SU-DHL-6 (cell line): ENCODE data around the gene EPHA4.

Experiments used
- H2AFZ ChIP-seq: fragments of 200-600 bp; sonication (generic); 2 replicates; pipeline ENCODE4 v1.6.1; 2014; ENCODE audit warnings: low read depth, mild to moderate bottlenecking, moderate library complexity, mixed read lengths, antibody characterized with exemption, low read length; ENCODE audit not compliant: severe bottlenecking
- H3F3A ChIP-seq: fragments of 200-600 bp; shearing (Covaris generic); 2 replicates; pipeline ENCODE4 v1.6.0; 2016; ENCODE audit warnings: antibody characterized with exemption, mild to moderate bottlenecking; ENCODE audit not compliant: insufficient read depth
- H3K27ac ChIP-seq: fragments of 200-600 bp; sonication (generic); 2 replicates; pipeline ENCODE4 v1.5.1; 2016; ENCODE audit warnings: low read depth, mild to moderate bottlenecking, low read length, moderate library complexity, mixed read lengths
- H3K27me3 ChIP-seq: fragments of 200-600 bp; sonication (generic), shearing (Covaris generic); 2 replicates; pipeline ENCODE4 v1.6.0; 2014; ENCODE audit warnings: mild to moderate bottlenecking, low read length
- H3K36me3 ChIP-seq: fragments of 200-600 bp; sonication (generic); 2 replicates; pipeline ENCODE4 v1.6.1; 2014; ENCODE audit warnings: mild to moderate bottlenecking, low read length, mixed read lengths
- H3K4me2 ChIP-seq: fragments of 300-600, 200-600 bp; shearing (Covaris generic), sonication (generic); 2 replicates; pipeline ENCODE4 v1.6.0; 2014; ENCODE audit warnings: low read length, low read depth, mild to moderate bottlenecking; ENCODE audit not compliant: poor library complexity, severe bottlenecking
- H3K4me3 ChIP-seq: fragments of 200-600 bp; sonication (generic); 2 replicates; pipeline ENCODE4 v1.5.1; 2014; ENCODE audit warnings: antibody characterized with exemption, low read length, mild to moderate bottlenecking, mixed read lengths; ENCODE audit not compliant: insufficient read depth, poor library complexity, severe bottlenecking
- H3K79me2 ChIP-seq: fragments of 200-600 bp; sonication (generic); 2 replicates; pipeline ENCODE4 v1.6.1; 2014; ENCODE audit warnings: mild to moderate bottlenecking, low read length, moderate library complexity; ENCODE audit not compliant: insufficient read depth
- H3K9ac ChIP-seq: fragments of 200-600 bp; sonication (generic); 2 replicates; pipeline ENCODE4 v1.7.0; 2014; ENCODE audit warnings: mild to moderate bottlenecking, low read length
- H3K9me2 ChIP-seq: fragments of 200-600 bp; sonication (generic); replicated peaks from 2 replicates; pipeline ENCODE4 v1.6.1; 2014; ENCODE audit warnings: low read length; ENCODE audit not compliant: insufficient read depth
- H3K9me3 ChIP-seq: fragments of 200-600 bp; sonication (generic); 2 replicates; pipeline ENCODE4 v1.6.1; 2014; ENCODE audit warnings: low read length, mixed read lengths; ENCODE audit not compliant: insufficient read depth
- H4K20me1 ChIP-seq: fragments of 200-600 bp; sonication (generic); 2 replicates; pipeline ENCODE4 v1.6.1; 2014; ENCODE audit warnings: low read depth, mild to moderate bottlenecking, antibody characterized with exemption, low read length, moderate library complexity, mixed read lengths
- EZH2phosphoT487 ChIP-seq: fragments of 200-600 bp; sonication (generic), shearing (Covaris generic); conservative IDR thresholded peaks from 2 replicates; pipeline ENCODE4 v1.6.1; 2018; ENCODE audit warnings: mild to moderate bottlenecking, antibody characterized with exemption, low read length, moderate library complexity, mixed read lengths
- TF ChIP-seq, protein P1 (sequence below): fragments of 200-600 bp; sonication (generic); IDR thresholded peaks from one replicate; pipeline ENCODE4 v1.5.1; 2017; ENCODE audit warnings: antibody characterized with exemption, mild to moderate bottlenecking, low read length, moderate library complexity; ENCODE audit not compliant: insufficient read depth, poor library complexity, severe bottlenecking

The EPHA4 gene

DNA sequence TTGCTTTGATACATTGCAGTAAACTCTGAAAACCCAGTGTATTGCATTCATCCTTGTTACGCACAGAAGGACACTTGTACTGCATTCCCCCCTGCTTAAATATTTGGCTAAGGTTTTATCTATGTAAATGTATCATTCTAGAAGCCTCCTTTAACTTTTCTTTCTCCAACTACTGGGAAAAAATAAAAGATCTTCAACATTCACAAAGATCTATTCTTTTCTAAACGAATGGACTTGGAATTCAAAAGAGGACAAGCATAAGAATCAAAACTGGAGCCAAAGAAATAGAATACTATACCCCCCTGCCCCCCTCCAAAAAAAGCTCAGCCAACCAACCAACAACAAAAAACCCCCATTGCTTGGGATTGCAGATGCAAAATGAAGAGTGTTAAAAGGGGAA is 136.9 kb downstream of the EPHA4 start:
- Histone ChIP-seq H2AFZ (no peak overlapping the region), H3F3A (no peaks in the 10 kb centered on the region), H4K20me1 (no peaks in the 10 kb centered on the region), H3K9ac (no peak overlapping the region), H3K4me3 (no peak overlapping the region), H3K9me2 (no peaks in the 10 kb centered on the region), H3K27me3 (no peaks in the 10 kb centered on the region), H3K36me3 (no peaks in the 10 kb centered on the region), H3K27ac (no peak overlapping the region), H3K4me2 (no peak overlapping the region), H3K9me3 (no peaks in the 10 kb centered on the region), H3K79me2 (no peaks in the 10 kb centered on the region)
- no peak for TF ChIP-seq EZH2phosphoT487

DNA sequence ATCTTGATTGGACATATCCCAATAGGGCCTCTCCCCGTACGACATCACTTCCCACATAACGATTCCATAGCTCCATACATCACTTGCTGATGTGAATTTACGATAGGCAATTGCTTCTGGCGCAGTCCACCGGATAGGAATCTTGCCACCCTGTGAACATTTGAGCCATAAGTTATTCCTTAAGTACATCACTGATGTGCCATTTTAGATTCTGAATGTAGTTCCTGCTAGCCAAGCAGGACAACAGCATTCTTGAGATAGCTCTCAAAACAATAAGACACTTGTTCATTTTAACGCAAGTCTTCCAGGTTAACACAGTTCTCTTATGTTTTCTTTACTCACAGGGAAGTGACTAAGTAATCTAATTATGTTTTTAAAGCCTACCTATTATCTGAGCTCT is 138.0 kb downstream of the EPHA4 start:
- H3K36me3 ChIP-seq, result no peaks in the 10 kb centered on the region
- no peak overlapping the region for H3K27ac ChIP-seq
- TF ChIP-seq, protein P1, sequence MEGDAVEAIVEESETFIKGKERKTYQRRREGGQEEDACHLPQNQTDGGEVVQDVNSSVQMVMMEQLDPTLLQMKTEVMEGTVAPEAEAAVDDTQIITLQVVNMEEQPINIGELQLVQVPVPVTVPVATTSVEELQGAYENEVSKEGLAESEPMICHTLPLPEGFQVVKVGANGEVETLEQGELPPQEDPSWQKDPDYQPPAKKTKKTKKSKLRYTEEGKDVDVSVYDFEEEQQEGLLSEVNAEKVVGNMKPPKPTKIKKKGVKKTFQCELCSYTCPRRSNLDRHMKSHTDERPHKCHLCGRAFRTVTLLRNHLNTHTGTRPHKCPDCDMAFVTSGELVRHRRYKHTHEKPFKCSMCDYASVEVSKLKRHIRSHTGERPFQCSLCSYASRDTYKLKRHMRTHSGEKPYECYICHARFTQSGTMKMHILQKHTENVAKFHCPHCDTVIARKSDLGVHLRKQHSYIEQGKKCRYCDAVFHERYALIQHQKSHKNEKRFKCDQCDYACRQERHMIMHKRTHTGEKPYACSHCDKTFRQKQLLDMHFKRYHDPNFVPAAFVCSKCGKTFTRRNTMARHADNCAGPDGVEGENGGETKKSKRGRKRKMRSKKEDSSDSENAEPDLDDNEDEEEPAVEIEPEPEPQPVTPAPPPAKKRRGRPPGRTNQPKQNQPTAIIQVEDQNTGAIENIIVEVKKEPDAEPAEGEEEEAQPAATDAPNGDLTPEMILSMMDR, result no peak
- no peaks in the 10 kb centered on the region for H3K79me2 ChIP-seq
- no peak overlapping the region for H2AFZ ChIP-seq
- no peak overlapping the region for H3K4me2 ChIP-seq
- H3K9ac ChIP-seq, result no peak overlapping the region
- H3K27me3 ChIP-seq, result no peaks in the 10 kb centered on the region
- no peaks in the 10 kb centered on the region for H3F3A ChIP-seq
- no peaks in the 10 kb centered on the region for H3K9me3 ChIP-seq
- H4K20me1 ChIP-seq, result no peaks in the 10 kb centered on the region
- H3K9me2 ChIP-seq, result no peaks in the 10 kb centered on the region
- no peak overlapping the region for H3K4me3 ChIP-seq

DNA sequence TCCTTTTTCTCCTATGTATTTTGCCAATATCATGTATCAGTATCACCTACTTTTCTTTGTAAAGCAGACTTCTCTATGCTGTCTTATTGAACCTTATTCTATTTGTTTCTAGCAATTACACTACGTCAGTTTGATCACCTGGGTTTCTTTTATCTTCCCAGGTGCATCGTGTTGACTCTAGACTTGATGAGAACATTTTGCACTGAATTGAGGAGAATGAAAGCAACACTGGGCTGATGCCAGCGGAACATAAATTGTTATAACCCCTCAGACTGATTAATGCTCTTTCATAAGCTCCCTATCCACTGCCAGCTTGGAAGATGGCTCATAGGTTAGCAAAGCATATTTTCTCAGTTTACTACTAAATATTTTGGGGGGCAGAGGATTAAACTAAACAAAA is 140.6 kb downstream of the EPHA4 start:
- Histone ChIP-seq H3K4me3 (no peak overlapping the region), H3K9me3 (no peaks in the 10 kb centered on the region), H3K9ac (no peak overlapping the region), H3F3A (no peaks in the 10 kb centered on the region), H3K9me2 (no peaks in the 10 kb centered on the region), H2AFZ (no peak overlapping the region), H3K4me2 (no peak overlapping the region), H3K36me3 (no peaks in the 10 kb centered on the region), H3K27ac (no peak overlapping the region), H3K27me3 (no peaks in the 10 kb centered on the region), H3K79me2 (no peaks in the 10 kb centered on the region), H4K20me1 (no peaks in the 10 kb centered on the region)
- TF ChIP-seq EZH2phosphoT487, result no peak
- TF ChIP-seq, protein P1, result no peak

DNA sequence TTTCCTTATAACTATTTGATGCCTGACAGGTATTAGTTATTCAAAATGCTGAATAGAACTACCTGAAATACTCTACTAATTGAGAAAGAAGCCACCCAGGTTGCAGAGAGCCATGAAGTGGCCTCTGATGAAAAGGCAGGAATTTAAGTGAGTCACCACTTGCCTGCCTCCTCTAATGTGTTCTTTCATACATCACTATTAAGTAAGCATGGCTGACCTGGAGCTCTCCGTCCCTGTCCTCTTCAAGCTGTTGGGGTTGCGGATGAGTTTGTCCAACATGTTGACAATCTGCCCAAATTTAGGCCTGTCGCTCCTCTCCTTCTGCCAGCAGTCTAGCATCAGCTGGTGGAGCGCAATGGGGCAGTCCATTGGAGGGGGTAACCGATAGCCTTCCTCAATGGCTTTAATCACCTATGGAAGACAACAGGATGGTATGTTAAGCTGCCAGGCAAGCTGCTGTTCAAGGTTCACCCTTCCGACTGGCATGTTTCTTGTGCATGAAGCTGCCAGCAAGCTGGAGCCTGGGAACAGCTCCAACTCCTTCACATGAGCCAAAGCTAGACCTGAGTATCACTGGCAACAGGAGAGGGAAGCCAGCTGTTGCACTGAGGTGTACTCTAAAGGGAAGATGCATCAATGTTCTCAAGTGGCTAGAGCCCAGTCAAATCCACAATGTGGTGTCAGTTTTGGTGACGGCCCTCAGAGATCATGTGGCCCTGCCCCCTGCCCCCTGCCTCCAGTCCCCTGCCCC is 142.2 kb downstream of the EPHA4 start:
- no peaks in the 10 kb centered on the region for H3K27me3 ChIP-seq
- H3K36me3 ChIP-seq, result no peaks in the 10 kb centered on the region
- H3K9me2 ChIP-seq, result no peaks in the 10 kb centered on the region
- no peak overlapping the region for H3K9ac ChIP-seq
- H3K4me2 ChIP-seq, result no peak overlapping the region
- no peak overlapping the region for H2AFZ ChIP-seq
- no peaks in the 10 kb centered on the region for H4K20me1 ChIP-seq
- TF ChIP-seq, protein P1, result no peak
- TF ChIP-seq EZH2phosphoT487, result no peak
- no peak overlapping the region for H3K27ac ChIP-seq
- H3F3A ChIP-seq, result no peaks in the 10 kb centered on the region
- H3K9me3 ChIP-seq, result no peaks in the 10 kb centered on the region
- no peak overlapping the region for H3K4me3 ChIP-seq
- H3K79me2 ChIP-seq, result no peaks in the 10 kb centered on the region
